Measurements from ENCODE around the gene ANKRD31. TPM values are rescaled to one million over a fixed set of nuclear protein-coding genes. Genes with fewer than 3 reads are reported as not detected.

ANKRD31 gene
- total and polyA plus RNA-seq, 12 donors: 0.06 to 0.88 (median 0.42) TPM

- Histone ChIP-seq H3K27me3 (no peaks in the 10 kb centered on the region), H3K9me3 (replicated peaks in 1 of 3) (no peaks in the 10 kb centered on the region), H3K4me3 (no peak overlapping the region), H3K4me1 (replicated peaks in 1 of 2) (no peaks in the 10 kb centered on the region), H3K27ac (peak overlapping the region in 1 of 5 donors; percentile 20), H3K36me3 (replicated peaks in 1 of 2) (no peaks in the 10 kb centered on the region)
- DNase-seq: no peak
- intact Hi-C loops (cut with DNase I): no loop called here
- WGBS, 4 donors: 84 to 96% (median 89%) methylated on average over 7 of the region's 7 CpGs
- TF ChIP-seq, protein P1, sequence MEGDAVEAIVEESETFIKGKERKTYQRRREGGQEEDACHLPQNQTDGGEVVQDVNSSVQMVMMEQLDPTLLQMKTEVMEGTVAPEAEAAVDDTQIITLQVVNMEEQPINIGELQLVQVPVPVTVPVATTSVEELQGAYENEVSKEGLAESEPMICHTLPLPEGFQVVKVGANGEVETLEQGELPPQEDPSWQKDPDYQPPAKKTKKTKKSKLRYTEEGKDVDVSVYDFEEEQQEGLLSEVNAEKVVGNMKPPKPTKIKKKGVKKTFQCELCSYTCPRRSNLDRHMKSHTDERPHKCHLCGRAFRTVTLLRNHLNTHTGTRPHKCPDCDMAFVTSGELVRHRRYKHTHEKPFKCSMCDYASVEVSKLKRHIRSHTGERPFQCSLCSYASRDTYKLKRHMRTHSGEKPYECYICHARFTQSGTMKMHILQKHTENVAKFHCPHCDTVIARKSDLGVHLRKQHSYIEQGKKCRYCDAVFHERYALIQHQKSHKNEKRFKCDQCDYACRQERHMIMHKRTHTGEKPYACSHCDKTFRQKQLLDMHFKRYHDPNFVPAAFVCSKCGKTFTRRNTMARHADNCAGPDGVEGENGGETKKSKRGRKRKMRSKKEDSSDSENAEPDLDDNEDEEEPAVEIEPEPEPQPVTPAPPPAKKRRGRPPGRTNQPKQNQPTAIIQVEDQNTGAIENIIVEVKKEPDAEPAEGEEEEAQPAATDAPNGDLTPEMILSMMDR (IDR thresholded peaks at IDR 0.05): no peak
- TF ChIP-seq POLR2A (IDR thresholded peaks at IDR 0.05): no peak
These were observed 192.9 kb downstream of the ANKRD31 start for GRCh38 chr5:75043633-75044264.

GRCh38 chr5:75042522-75042921 is 194.2 kb downstream of the ANKRD31 start:
- Histone ChIP-seq H3K4me3 (no peak overlapping the region), H3K4me1 (replicated peaks in 1 of 2) (no peaks in the 10 kb centered on the region), H3K9me3 (replicated peaks in 1 of 3) (no peaks in the 10 kb centered on the region), H3K36me3 (replicated peaks in 1 of 2) (no peaks in the 10 kb centered on the region), H3K27me3 (no peaks in the 10 kb centered on the region), H3K27ac (no peak overlapping the region)
- intact Hi-C loops (cut with DNase I): no loop called here
- TF ChIP-seq, protein P1 (IDR thresholded peaks at IDR 0.05): no peak
- no peak for TF ChIP-seq POLR2A (IDR thresholded peaks at IDR 0.05)
- 83 to 100% (median 93%) methylated on average over 1 of the region's 1 CpG for WGBS, 4 donors
- DNase-seq: no peak

GRCh38 chr5:75040973-75041372 is 195.7 kb downstream of the ANKRD31 start:
- Histone ChIP-seq H3K27ac (no peak overlapping the region), H3K27me3 (no peaks in the 10 kb centered on the region), H3K4me1 (replicated peaks in 1 of 2) (no peaks in the 10 kb centered on the region), H3K9me3 (replicated peaks in 1 of 3) (no peaks in the 10 kb centered on the region), H3K36me3 (replicated peaks in 1 of 2) (no peaks in the 10 kb centered on the region), H3K4me3 (no peak overlapping the region)
- WGBS, 4 donors: 55 to 90% (median 75%) methylated on average over 4 of the region's 4 CpGs
- TF ChIP-seq POLR2A (IDR thresholded peaks at IDR 0.05): no peak
- TF ChIP-seq, protein P1 (IDR thresholded peaks at IDR 0.05): no peak
- DNase-seq: no peak
- intact Hi-C loops (cut with DNase I): no loop called here

DNA sequence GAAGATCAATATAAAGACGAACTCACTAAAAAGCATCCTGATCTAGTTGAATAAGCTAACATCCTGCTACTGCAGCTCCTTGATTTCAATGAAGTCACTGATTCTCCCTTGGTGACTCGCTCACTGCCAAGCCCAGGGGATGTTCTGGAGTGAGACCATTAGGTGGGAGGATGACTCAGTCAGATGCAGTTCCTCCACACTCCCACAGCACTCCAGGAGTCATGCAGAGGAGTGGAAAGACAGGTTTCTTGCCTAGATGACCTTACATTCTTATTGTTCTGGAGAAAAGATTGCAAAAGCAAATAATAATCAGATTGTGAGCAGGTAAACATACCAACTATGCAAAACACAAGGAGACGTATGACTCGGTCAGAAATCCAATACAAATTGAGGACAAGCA is 199.6 kb downstream of the ANKRD31 start:
- DNase-seq: peak in 1 of 7 donors; percentile 28
- Histone ChIP-seq H3K4me3 (no peak overlapping the region), H3K4me1 (replicated peaks in 1 of 2) (no peaks in the 10 kb centered on the region), H3K27ac (no peak overlapping the region), H3K27me3 (no peaks in the 10 kb centered on the region), H3K36me3 (replicated peaks in 1 of 2) (no peaks in the 10 kb centered on the region), H3K9me3 (replicated peaks in 1 of 3) (no peaks in the 10 kb centered on the region)
- intact Hi-C loops (cut with DNase I): no loop called here
- WGBS, 4 donors: 89 to 97% (median 93%) methylated on average over 4 of the region's 4 CpGs
- TF ChIP-seq POLR2A (IDR thresholded peaks at IDR 0.05): no peak
- TF ChIP-seq, protein P1 (IDR thresholded peaks at IDR 0.05): no peak

Measured in adrenal gland (tissue), 12 donors.